NCI-H128 (cell line): ENCODE results near the gene FHOD3.
"Not testable (repeated sequence)": the region's sequence is repeated elsewhere in the genome, so short reads cannot be mapped to it uniquely, and the experiment has no call there.

Experiments used
- DNase-seq: peaks from one replicate; lab custom pipeline; 2025; ENCODE audit not compliant: unreplicated experiment; lab: John Stamatoyannopoulos, UW

The FHOD3 gene

DNA sequence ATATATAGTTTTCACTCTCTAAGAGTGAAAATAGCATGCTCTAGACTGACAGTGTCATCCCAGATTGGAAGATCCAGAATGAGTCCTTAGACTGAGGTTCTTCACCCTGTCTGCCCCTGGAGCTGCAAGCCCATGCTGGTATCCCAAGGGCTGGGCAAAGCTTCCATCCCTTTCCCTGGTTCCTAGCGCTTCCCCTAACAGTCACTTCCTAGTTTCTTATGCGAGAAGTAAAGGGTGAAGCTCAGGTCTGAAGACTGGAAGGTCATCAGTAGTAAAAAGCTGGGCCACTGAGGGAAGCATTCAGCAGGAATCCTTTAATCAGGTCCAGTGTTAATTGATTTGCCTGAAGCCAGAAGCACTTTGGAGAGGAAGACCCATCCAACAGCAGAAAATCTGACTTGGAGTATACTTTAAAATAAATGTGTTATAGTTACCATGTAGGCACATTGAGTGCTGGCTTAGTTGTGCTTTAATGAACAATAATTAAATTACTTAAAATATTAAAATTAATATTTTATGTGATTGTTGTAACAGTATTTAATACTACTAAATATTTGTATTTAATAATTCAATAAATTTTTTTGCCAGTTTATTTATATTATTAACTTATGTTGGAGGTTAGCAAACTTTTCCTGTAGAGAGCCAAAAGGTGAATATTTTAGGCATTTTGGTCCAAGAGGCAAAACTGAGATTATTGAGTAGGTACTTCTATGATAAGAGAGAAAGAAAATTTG is 237.9 kb downstream of the FHOD3 start:
- DNase-seq = no peak

DNA sequence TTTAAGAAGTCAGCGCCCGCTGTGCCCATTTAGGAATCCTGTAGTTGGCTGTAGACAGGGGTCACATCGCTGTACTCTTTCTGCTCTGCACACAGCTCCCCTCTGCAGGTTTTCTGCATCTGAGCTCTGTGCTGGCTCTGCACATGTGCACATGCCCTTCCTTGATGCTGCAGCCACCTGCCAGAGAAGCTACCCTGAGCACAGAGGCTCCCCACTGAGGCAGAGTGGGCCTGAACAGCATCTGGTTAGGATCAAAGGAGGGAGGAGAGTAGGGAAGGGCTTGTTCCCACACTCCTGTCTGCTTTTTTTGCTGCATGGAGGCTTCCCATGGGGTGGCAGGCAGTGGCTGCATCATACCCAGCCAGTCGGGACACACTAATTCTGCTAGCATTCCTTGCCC is 238.9 kb downstream of the FHOD3 start:
- no peak for DNase-seq

DNA sequence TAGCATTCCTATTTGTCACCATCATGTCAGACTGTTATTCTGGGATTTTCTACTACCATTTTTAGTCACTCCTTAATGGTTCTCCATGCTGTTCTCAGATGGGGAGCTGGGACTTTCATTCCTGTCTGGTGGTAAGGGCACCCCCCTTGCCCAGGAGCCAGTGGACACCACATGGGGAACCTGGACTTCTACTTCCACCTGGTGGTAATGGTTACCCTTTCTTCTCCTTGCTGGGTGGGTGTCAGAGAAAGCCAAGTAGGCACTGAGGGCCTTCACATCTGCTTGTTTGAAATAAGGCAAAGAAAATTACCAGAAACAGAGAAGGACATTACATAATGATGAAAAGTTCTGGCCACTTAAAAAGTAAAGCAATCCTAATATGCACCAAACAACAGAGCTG is 239.8 kb downstream of the FHOD3 start:
- DNase-seq = no peak

DNA sequence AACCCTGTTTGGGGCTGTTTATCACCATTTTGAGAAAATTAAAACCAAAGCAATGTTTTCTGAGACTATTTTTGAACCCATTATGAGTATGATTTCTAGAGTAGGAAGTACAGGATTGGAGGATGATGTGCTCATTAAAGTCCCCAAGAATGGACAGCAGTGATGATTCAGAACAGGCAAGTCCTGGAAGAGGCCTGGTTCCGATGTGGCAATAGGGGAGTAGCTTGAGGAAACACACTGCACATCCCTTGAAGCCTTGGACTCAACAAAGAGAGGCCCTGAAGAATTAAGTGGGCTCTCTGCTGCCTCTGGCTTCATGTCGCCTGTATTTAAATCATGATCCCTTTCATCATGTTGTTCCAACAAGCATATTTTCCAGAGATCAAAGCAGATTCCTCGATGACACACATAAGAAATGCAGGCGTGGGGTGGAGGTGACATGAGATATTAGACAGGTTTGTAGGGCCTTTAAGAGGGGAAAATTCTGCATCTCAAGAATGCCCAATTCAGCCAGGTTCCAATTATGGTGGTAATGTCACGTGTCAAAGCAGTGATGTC is 242.2 kb downstream of the FHOD3 start:
- no peak for DNase-seq

DNA sequence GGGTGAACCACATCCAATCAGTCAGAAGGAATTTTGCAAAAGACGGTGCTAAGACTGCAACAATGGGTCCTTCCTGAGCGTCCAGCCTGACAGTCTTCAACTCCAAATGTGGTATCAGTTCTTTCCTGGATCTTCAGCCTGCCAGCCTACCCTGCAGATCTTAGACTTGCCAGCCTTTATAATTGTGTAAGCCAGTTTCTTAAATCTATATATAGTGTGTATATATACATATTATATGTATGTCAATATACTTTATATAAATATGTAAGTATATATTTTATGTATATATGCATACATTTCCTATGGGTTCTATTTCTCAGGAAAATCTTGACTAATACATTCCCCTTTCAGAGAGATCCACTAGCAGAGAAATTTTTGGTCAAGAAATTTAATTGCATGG is 245.5 kb downstream of the FHOD3 start:
- DNase-seq = no peak

DNA sequence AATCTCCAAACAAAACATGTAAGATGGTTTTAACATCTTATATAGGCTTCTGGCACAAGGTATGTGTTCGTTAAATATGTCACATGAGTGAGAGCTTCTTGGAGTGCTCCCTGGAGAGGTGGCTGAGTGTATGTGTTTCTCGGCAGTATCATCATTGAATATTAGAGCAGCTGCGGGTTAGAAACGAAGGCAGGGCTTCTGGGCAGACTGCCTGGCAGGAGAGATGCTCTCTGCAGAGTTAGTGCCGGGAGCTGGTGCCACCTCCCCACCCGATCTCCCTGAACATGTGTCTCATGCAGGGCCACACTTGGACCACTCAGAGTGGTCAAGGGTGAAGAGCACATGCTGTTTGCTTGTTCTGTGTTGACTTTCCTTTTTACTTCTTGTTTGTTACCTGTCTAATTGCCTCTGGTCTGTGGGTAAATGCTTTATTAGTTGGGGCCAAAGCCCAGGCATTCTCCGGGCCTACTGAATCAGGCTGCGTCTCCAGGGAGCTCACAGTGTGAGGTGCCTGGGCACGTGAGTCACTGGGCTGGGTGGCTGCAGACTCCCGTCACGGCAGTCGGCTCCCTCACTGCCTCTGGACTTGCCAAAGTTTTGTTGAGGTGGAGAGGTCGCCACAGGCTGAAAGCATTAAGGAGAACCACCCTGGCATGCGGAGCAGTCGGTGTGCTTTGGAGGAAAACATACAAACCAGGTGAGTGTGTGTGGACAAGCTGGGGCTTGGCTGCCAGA is 246.6 kb downstream of the FHOD3 start:
- DNase-seq = peak; percentile 48

DNA sequence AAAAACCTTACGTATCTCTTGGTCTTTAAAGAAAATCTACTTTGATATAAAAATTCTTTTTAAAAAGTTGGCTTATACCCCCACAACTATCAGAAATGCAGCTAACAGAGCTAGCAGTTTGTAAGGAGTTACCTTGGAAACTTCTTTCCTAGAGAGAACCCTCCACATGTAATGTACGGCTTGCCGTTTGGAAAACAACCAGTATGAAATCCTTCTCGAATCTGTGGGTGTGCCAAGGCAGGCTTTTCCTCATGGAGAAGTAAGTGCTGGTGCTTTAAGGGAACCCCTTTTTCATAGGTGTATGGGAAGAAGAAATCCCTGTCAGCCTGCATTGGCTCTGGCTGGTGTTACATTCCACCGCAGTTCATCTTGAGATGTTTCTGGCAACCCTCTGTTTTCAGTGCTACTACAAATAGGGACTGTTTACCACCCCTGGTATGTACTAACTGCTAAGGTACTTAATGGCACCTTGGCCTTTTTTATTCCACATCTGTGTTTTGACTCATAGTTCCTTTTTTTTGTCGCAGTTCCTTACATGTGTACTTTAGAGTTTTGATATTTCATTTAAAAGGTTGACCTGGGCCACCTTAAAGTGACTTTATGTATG is 248.4 kb downstream of the FHOD3 start:
- no peak for DNase-seq

DNA sequence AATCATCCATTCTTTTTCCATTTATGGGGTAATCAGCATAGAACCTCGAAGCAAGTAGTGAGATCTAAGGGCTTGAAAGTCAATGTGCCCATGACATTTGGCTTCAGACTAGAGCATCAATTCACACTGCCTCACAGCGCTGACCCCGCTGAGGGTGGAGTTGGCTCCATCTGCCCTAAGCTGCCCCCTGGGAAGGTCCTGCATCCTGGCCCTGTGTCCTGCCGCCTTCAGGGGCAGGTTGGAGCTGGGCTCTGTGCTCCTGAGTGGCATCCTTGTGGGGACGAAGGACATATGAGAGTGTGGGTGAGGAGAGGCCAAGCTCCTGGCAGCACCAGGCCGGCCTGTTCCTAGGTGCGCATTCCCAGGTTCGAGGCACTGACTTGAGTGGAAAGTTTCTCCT is 249.4 kb downstream of the FHOD3 start:
- no peak for DNase-seq

DNA sequence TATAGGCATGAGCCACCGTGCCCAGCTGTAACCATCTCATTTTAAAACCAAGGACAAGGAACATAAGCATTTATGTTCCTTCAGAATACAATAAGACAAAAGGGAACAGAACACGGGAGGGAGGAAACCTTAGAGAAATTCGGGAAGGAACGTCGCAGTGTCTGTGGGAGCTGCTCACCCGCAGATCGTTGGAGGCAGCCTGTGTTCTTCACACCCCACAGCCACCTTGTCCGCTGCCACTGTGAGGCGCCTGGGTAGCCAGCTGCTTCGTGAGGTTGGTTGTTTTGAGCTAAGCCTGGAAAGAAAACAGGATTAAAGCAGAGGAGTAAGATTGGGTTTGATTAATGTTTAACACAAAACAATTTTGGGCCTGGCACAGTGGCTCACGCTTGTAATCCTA is 250.0 kb downstream of the FHOD3 start:
- no peak for DNase-seq

DNA sequence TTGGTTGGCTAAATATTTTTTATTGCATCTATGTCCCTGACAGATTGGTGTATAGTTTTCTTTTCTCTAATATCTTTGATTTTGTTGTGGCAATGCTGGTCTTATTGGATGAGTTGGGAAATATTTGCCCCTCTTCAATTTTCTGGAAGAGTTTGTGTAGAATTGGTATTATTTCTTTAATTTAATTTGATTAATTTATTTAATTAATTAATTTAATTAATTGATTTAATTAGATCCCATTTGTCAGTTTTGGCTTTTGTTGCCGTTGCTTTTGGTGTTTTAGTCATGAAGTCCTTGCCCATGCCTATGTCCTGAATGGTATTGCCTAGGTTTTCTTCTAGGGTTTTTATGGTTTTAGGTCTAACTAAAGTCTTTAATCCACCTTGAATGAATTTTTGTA is 253.8 kb downstream of the FHOD3 start:
- not testable (repeated sequence) for DNase-seq

DNA sequence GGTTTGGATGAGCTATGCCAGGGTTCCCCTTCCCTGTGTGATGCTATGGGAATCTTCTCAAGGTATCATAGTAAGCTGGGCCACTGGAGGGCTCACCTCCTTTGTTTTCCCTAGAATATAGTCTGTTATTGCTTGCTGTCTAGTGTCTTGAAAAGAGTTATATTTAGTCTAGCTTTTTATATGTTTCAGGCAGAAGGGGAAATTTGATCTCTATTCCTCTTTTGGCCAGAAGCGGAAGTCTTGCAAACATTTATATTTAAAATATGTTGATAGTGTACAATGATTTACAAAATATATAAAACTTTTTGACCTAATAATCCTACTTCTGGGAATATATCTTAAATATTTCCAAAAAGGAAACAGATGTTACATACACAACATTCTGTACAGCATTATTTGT is 260.7 kb downstream of the FHOD3 start:
- no peak for DNase-seq

DNA sequence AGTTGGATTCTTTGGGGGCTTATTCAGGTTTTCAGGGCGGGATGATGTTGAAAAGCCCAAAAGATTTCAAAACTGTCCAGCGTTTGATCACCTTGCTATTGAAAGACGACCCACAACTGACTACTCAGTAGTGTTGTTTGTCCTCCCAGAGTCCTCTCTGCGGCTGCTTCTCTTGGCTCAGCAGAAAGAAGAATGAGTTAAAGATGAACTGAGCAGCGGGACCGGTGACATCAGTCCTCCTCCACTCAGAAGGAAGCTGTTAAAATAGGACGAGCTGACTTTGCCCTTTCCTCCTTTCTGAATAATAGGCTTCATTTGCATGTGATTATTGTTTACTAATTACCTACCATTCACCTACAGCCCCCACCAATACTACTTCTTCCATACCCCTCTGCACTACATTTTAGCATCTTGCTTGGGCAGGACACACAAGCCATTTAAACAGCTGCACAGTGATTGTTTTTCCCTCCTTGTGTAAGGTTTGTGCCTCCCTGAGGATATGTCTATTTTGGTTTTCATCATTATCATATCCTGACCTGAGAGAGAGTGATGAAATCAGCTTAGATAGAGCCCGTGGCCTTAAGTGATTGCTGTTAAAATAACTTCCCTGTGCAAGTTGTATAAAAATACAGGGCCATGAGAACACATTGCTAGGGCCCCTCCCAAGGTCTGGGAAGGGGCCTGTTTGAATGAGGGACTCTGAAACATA is 261.8 kb downstream of the FHOD3 start:
- no peak for DNase-seq

DNA sequence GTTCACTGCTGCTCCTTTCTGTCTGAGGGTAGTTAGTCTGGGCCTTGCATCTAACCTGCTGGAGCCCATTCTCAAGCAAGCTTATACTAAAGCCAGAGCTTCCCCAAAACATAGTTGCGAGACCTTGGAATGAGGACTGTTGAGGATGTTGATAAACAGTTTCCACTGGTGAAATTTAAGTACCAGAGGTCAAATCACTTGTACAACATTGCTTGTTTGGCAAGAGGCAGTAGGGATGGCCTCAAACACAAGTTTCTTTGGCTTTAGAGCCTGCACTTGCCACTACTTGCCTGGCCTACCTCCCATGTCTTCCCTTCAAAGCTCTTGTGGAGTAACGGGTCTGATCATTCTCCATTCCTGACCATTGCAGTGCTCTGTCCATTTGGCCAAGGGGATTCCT is 262.7 kb downstream of the FHOD3 start:
- DNase-seq = no peak

DNA sequence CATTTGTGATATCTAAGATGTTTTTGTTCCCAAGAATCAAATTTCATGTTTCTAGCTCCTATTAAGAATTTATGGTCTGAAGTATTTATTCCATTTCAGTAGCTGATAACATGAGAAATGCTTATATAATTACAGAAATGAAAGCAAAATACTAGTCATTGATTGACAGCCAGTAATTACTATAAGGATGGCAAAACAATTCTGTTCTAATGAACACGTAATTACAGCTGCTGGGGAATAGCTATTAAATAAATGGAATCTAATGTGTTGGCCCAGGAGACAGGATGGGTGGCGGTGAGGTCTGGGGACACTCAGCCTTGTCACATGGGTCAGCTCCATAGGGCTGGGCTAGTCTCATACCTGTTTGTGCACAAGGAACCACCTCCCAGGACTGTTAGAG is 263.5 kb downstream of the FHOD3 start:
- no peak for DNase-seq

DNA sequence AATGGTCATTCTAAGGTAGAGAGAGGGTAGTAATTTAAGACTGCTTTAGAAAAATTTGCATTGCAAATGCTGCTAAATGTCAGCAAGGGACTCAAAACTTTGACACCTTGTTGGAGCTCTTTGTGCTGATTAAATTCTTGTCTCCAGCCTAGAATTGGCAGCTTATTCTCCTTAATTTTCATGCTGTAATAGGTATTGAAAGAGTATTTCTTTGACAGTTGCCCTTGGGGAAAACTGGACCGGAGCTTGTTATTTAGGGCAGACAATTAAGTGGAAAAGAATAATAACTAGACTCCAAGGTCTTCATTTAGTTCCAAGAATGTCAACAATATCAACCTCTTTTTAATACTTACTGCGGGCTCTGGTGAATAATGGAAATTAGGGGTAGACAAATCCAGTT is 267.3 kb downstream of the FHOD3 start:
- no peak for DNase-seq

DNA sequence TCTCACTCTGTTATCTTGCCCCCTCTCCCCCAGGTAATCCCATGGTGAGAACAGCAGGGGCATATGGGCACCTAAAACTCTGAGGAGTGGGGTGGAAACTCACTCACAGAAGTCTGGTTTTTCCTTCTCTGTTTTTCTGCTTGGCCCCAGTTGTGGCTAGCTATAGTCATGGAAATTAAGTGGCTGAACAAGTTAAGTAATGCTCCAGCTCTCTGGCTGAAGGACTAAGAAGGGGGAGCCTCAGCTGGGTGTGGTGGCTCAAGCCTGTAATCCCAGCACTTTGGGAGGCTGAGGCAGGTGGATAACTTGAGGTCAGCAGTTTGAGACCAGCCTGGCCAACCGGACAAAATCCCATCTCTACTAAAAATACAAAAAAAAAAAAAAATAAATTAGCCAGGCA is 270.3 kb downstream of the FHOD3 start:
- DNase-seq = no peak

DNA sequence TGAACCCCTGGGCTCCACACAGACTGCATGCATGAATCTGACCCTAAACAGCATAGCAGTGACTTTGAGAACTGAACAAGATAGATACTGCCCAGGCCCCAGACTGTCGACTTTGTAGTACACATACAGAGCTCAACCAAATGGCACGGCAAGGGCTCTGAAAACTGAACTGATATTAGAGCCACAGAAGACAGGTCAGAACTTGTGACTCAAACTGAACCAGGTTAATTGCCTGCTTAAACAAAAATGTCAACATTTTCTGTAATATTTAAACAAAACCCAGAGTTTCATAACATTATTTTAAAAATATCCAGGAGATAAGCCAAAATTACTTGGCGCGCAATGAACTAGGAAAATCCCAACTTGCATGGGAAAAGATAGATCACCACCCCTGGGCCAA is 271.0 kb downstream of the FHOD3 start:
- no peak for DNase-seq

DNA sequence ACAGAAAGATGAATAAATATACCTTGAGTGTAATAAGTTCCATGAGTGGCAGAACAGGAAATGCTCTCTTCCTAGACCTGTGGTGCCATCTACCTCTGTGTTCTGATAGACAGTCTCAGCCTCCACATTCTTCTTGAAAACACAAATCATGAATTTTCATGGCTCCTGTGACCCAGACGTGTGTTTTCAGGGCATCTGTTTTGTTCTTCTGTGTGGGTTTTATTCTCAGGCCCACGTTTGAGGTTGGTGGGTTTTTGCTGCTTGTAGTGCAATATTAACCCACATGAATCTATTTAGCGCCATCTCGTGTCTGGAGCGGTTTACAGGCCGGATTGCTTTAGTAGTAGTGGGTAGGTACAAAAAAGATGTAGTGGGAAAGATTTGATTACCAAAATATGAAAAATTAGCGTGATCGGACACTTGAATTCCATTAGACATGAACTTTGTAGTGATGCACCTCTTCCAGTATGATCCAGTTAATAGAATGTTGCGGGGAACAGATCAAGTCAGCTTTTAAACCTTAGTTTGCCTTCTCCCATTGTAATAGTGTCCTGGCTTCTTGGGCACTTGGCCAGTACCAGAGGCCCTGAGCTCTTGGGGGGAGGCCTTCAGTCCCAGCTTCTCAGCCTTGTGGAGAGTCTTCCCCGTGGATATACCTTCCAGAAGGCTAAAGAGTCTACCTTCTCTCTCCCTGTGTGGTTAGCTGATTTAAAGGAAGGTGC is 274.8 kb downstream of the FHOD3 start:
- peak; percentile 12 for DNase-seq

DNA sequence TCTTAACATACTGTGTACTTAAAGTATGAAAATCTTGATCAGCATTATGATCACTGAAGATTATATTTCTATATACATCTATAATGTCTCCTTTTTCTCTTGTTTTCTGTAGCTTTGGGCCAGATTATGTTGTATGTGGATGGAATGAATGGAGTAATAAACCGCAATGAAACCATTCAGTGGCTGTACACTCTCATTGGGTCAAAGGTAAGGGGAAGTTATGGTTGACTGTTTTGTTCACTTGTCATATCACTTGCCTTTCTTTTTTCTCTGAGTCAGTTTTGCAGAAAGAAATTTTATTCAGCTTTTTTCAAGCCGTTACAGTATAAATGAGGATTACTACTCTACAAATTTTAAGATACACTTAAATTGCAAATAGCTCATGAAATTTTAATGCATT is 278.8 kb downstream of the FHOD3 start:
- DNase-seq = no peak

DNA sequence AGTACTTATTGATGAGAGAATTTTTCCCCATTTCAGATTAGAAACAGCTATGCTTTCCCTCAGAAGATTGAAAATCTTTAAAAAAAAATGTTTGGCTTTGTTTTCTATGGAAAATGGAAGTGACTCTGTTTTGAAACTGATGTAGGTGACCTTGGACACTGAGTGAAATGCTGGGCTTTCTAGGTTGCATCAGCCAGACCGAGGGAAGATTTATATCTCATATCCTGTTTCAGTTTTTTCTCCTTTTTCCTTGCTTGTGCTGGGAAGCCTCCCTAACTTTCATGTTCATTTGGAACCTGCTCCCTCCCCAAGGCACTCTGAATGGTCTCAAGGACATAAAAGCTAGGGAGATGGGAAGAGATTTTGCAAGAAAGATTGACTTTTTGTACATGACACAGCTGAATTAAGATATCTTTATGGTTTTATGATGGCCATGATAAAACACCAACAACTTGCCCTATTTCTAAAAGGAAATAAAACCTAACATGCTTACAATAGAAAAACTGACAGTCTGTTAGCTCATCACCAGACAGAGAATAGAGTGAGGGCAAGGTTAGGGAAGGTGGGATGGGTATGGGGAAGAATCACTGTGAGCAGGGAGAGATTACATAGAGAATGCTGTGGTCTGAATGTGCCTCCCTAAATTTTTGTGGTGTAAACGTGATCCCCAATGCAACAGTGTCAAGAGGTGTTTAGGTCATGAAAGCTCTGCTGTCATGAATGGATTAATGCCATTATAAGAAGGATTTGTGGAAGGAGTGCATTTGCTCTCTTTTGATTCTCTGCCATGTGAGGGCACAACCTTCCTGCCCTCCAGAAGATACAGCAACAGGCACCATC is 281.6 kb downstream of the FHOD3 start:
- no peak for DNase-seq
